HEK293 (cell line): ENCODE measurements around the gene CTNNA2.

ENCODE experiments used
- CTCF ChIA-PET: fragments of 350-600 bp; formaldehyde crosslinking; extraction: SDS; loops from one replicate; lab custom pipeline; 2021; ENCODE audit warnings: antibody characterized with exemption; lab: Yijun Ruan, JAX
- POLR2A ChIA-PET: fragments of 300-600 bp; formaldehyde crosslinking; extraction: SDS; loops from one replicate; lab custom pipeline; 2020; ENCODE audit warnings: antibody characterized with exemption, inconsistent platforms; lab: Yijun Ruan, JAX
- H3K27ac ChIP-seq: fragments of 200-500 bp; sonication (Bioruptor generic); 2 replicates; pipeline ENCODE4 v1.5.1; 2014; ENCODE audit warnings: low read depth, low read length, control low read depth, inconsistent platforms; ENCODE audit errors: extremely low read depth
- H3K36me3 ChIP-seq, 2 experiments: fragments of 200-500 bp in 1 of 2; sonication (Bioruptor generic) in 1 of 2; 1 replicate in 1 of 2; 2 replicates in 1 of 2; pipeline ENCODE4 v1.5.1; 2014 to 2017; ENCODE audit warnings: inconsistent platforms in 2 of 2, low read length in 2 of 2; ENCODE audit not compliant: control insufficient read depth in 2 of 2, insufficient read depth in 1 of 2
- H3K4me1 ChIP-seq: fragments of 200-500 bp; sonication (Bioruptor generic); 2 replicates; pipeline ENCODE4 v1.5.1; 2014; ENCODE audit warnings: mild to moderate bottlenecking, low read length, inconsistent platforms; ENCODE audit not compliant: control insufficient read depth, insufficient read depth
- H3K4me3 ChIP-seq: 2 replicates; pipeline ENCODE4 v1.5.1; 2011; ENCODE audit warnings: low read depth, mild to moderate bottlenecking, control low read depth, low read length, moderate library complexity
- H3K9me3 ChIP-seq: fragments of 200-500 bp; sonication (Bioruptor generic); 2 replicates; pipeline ENCODE4 v1.5.1; 2014; ENCODE audit warnings: low read depth, low read length, inconsistent platforms; ENCODE audit not compliant: control insufficient read depth, insufficient read depth
- SETDB1 ChIP-seq: IDR thresholded peaks from one replicate; pipeline ENCODE4 v1.6.1; 2017; ENCODE audit warnings: mild to moderate bottlenecking, low read length, moderate library complexity, mixed read lengths; ENCODE audit not compliant: insufficient read length
- ZBTB1 ChIP-seq: fragments of 450-650 bp; formaldehyde crosslinking; IDR thresholded peaks from 2 replicates; pipeline ENCODE4 v1.5.1; 2016; ENCODE audit warnings: missing biosample characterization, missing genetic modification characterization
- ZFP37 ChIP-seq: fragments of 450-650 bp; formaldehyde crosslinking; IDR thresholded peaks from 2 replicates; pipeline ENCODE4 v1.5.1; 2016; ENCODE audit warnings: missing biosample characterization, missing genetic modification characterization
- ZNF37A ChIP-seq: fragments of 450-650 bp; IDR thresholded peaks from 2 replicates; pipeline ENCODE4 v1.5.1; 2018; ENCODE audit warnings: missing biosample characterization, missing genetic modification characterization
- ZNF394 ChIP-seq: fragments of 450-650 bp; formaldehyde crosslinking; IDR thresholded peaks from 2 replicates; pipeline ENCODE4 v1.5.1; 2016; ENCODE audit warnings: missing biosample characterization, missing genetic modification characterization, mild to moderate bottlenecking, moderate library complexity, borderline replicate concordance
- ZNF416 ChIP-seq: fragments of 450-650 bp; formaldehyde crosslinking; IDR thresholded peaks from 2 replicates; pipeline ENCODE4 v1.5.1; 2016; ENCODE audit warnings: missing biosample characterization, missing genetic modification characterization
- ZNF600 ChIP-seq: fragments of 450-650 bp; formaldehyde crosslinking; IDR thresholded peaks from 2 replicates; pipeline ENCODE4 v1.5.1; 2016; ENCODE audit warnings: missing biosample characterization, missing genetic modification characterization
- ZNF610 ChIP-seq: fragments of 450-650 bp; formaldehyde crosslinking; IDR thresholded peaks from 2 replicates; pipeline ENCODE4 v1.5.1; 2016; ENCODE audit warnings: missing biosample characterization, missing genetic modification characterization, borderline replicate concordance
- ZNF626 ChIP-seq: fragments of 450-650 bp; sonication (Bioruptor Pico); formaldehyde crosslinking; IDR thresholded peaks from 2 replicates; pipeline ENCODE4 v1.5.1; 2018; ENCODE audit warnings: missing biosample characterization, missing genetic modification characterization, inconsistent platforms
- ZNF664 ChIP-seq: fragments of 450-650 bp; formaldehyde crosslinking; IDR thresholded peaks from 2 replicates; pipeline ENCODE4 v1.5.1; 2016; ENCODE audit warnings: missing biosample characterization, missing genetic modification characterization
- ZNF707 ChIP-seq: fragments of 450-650 bp; formaldehyde crosslinking; IDR thresholded peaks from 2 replicates; pipeline ENCODE4 v1.5.1; 2016; ENCODE audit warnings: missing biosample characterization, missing genetic modification characterization
- ZNF768 ChIP-seq: fragments of 450-650 bp; formaldehyde crosslinking; IDR thresholded peaks from 2 replicates; pipeline ENCODE4 v1.5.1; 2018; ENCODE audit warnings: missing biosample characterization, mild to moderate bottlenecking, missing genetic modification characterization
- TF ChIP-seq, protein P1 (sequence below): fragments of 450-650 bp; formaldehyde crosslinking; IDR thresholded peaks from 2 replicates; pipeline ENCODE4 v1.5.1; 2017; ENCODE audit warnings: missing biosample characterization, missing genetic modification characterization
- TF ChIP-seq, protein P2 (sequence below): fragments of 450-650 bp; formaldehyde crosslinking; IDR thresholded peaks from 2 replicates; pipeline ENCODE4 v1.5.1; 2017; ENCODE audit warnings: missing biosample characterization, missing genetic modification characterization
- TF ChIP-seq, protein P3 (sequence below): IDR thresholded peaks from 2 replicates; pipeline ENCODE4 v1.6.1; 2011; ENCODE audit warnings: mild to moderate bottlenecking, low read depth, low read length, borderline replicate concordance
- TF ChIP-seq, protein P4 (sequence below): fragments of 450-650 bp; formaldehyde crosslinking; IDR thresholded peaks from 2 replicates; pipeline ENCODE4 v1.5.1; 2017; ENCODE audit warnings: missing biosample characterization, missing genetic modification characterization
- TF ChIP-seq, protein P5 (sequence below): fragments of 450-650 bp; formaldehyde crosslinking; IDR thresholded peaks from 2 replicates; pipeline ENCODE4 v1.5.1; 2016; ENCODE audit warnings: missing biosample characterization, missing genetic modification characterization
- TF ChIP-seq, protein P6 (sequence below): fragments of 450-650 bp; formaldehyde crosslinking; IDR thresholded peaks from 2 replicates; pipeline ENCODE4 v1.5.1; 2016; ENCODE audit warnings: missing biosample characterization, missing genetic modification characterization
- TF ChIP-seq, protein P7 (sequence below): fragments of 450-650 bp; formaldehyde crosslinking; IDR thresholded peaks from 2 replicates; pipeline ENCODE4 v1.5.1; 2016; ENCODE audit warnings: missing biosample characterization, missing genetic modification characterization
- TF ChIP-seq, protein P8 (sequence below): sonication (generic); formaldehyde crosslinking; IDR thresholded peaks from 2 replicates; pipeline ENCODE4 v1.8.1; 2022; ENCODE audit warnings: mild to moderate bottlenecking, moderate library complexity, missing genetic modification reagents

Gene CTNNA2

DNA sequence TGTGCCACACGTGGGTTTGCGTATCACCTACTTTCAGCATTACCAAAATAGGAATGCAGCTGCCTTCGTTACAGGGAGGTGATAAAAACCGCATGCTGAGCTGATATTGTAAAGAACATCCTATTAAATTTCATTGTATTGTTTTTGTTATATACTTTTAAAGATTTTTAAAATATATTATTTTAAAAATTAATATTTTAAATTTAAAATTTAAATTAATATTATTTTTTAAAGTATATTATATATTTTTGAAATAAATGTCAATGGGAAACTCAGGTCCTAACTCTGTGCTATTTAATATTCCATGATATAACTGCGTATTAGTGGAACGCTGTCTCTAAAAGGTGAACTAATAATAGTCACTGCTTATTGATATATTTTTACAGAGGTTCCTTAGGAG lies 51.2 kb downstream of the CTNNA2 start:
- Histone ChIP-seq H3K4me1 (no peaks in the 10 kb centered on the region), H3K36me3 (no peaks in the 10 kb centered on the region), H3K27ac (no peak overlapping the region), H3K4me3 (no peak overlapping the region), H3K9me3 (no peaks in the 10 kb centered on the region)
- ChIA-PET POLR2A (no interaction called here), CTCF (no interaction called here)
- TF ChIP-seq, protein P1, sequence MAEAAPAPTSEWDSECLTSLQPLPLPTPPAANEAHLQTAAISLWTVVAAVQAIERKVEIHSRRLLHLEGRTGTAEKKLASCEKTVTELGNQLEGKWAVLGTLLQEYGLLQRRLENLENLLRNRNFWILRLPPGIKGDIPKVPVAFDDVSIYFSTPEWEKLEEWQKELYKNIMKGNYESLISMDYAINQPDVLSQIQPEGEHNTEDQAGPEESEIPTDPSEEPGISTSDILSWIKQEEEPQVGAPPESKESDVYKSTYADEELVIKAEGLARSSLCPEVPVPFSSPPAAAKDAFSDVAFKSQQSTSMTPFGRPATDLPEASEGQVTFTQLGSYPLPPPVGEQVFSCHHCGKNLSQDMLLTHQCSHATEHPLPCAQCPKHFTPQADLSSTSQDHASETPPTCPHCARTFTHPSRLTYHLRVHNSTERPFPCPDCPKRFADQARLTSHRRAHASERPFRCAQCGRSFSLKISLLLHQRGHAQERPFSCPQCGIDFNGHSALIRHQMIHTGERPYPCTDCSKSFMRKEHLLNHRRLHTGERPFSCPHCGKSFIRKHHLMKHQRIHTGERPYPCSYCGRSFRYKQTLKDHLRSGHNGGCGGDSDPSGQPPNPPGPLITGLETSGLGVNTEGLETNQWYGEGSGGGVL (tag by site-specific recombination): no peak
- TF ChIP-seq, protein P2, sequence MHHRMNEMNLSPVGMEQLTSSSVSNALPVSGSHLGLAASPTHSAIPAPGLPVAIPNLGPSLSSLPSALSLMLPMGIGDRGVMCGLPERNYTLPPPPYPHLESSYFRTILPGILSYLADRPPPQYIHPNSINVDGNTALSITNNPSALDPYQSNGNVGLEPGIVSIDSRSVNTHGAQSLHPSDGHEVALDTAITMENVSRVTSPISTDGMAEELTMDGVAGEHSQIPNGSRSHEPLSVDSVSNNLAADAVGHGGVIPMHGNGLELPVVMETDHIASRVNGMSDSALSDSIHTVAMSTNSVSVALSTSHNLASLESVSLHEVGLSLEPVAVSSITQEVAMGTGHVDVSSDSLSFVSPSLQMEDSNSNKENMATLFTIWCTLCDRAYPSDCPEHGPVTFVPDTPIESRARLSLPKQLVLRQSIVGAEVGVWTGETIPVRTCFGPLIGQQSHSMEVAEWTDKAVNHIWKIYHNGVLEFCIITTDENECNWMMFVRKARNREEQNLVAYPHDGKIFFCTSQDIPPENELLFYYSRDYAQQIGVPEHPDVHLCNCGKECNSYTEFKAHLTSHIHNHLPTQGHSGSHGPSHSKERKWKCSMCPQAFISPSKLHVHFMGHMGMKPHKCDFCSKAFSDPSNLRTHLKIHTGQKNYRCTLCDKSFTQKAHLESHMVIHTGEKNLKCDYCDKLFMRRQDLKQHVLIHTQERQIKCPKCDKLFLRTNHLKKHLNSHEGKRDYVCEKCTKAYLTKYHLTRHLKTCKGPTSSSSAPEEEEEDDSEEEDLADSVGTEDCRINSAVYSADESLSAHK (tag by site-specific recombination): no peak
- TF ChIP-seq ZNF707 (tag by site-specific recombination): no peak
- TF ChIP-seq, protein P3, sequence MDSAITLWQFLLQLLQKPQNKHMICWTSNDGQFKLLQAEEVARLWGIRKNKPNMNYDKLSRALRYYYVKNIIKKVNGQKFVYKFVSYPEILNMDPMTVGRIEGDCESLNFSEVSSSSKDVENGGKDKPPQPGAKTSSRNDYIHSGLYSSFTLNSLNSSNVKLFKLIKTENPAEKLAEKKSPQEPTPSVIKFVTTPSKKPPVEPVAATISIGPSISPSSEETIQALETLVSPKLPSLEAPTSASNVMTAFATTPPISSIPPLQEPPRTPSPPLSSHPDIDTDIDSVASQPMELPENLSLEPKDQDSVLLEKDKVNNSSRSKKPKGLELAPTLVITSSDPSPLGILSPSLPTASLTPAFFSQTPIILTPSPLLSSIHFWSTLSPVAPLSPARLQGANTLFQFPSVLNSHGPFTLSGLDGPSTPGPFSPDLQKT: no peak
- TF ChIP-seq, protein P4, sequence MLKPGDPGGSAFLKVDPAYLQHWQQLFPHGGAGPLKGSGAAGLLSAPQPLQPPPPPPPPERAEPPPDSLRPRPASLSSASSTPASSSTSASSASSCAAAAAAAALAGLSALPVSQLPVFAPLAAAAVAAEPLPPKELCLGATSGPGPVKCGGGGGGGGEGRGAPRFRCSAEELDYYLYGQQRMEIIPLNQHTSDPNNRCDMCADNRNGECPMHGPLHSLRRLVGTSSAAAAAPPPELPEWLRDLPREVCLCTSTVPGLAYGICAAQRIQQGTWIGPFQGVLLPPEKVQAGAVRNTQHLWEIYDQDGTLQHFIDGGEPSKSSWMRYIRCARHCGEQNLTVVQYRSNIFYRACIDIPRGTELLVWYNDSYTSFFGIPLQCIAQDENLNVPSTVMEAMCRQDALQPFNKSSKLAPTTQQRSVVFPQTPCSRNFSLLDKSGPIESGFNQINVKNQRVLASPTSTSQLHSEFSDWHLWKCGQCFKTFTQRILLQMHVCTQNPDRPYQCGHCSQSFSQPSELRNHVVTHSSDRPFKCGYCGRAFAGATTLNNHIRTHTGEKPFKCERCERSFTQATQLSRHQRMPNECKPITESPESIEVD (tag by site-specific recombination): no peak
- TF ChIP-seq, protein P5, sequence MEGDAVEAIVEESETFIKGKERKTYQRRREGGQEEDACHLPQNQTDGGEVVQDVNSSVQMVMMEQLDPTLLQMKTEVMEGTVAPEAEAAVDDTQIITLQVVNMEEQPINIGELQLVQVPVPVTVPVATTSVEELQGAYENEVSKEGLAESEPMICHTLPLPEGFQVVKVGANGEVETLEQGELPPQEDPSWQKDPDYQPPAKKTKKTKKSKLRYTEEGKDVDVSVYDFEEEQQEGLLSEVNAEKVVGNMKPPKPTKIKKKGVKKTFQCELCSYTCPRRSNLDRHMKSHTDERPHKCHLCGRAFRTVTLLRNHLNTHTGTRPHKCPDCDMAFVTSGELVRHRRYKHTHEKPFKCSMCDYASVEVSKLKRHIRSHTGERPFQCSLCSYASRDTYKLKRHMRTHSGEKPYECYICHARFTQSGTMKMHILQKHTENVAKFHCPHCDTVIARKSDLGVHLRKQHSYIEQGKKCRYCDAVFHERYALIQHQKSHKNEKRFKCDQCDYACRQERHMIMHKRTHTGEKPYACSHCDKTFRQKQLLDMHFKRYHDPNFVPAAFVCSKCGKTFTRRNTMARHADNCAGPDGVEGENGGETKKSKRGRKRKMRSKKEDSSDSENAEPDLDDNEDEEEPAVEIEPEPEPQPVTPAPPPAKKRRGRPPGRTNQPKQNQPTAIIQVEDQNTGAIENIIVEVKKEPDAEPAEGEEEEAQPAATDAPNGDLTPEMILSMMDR: no peak
- TF ChIP-seq, protein P6, sequence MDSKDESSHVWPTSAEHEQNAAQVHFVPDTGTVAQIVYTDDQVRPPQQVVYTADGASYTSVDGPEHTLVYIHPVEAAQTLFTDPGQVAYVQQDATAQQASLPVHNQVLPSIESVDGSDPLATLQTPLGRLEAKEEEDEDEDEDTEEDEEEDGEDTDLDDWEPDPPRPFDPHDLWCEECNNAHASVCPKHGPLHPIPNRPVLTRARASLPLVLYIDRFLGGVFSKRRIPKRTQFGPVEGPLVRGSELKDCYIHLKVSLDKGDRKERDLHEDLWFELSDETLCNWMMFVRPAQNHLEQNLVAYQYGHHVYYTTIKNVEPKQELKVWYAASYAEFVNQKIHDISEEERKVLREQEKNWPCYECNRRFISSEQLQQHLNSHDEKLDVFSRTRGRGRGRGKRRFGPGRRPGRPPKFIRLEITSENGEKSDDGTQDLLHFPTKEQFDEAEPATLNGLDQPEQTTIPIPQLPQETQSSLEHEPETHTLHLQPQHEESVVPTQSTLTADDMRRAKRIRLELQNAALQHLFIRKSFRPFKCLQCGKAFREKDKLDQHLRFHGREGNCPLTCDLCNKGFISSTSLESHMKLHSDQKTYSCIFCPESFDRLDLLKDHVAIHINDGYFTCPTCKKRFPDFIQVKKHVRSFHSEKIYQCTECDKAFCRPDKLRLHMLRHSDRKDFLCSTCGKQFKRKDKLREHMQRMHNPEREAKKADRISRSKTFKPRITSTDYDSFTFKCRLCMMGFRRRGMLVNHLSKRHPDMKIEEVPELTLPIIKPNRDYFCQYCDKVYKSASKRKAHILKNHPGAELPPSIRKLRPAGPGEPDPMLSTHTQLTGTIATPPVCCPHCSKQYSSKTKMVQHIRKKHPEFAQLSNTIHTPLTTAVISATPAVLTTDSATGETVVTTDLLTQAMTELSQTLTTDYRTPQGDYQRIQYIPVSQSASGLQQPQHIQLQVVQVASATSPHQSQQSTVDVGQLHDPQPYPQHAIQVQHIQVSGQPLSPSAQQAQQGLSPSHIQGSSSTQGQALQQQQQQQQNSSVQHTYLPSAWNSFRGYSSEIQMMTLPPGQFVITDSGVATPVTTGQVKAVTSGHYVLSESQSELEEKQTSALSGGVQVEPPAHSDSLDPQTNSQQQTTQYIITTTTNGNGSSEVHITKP (tag by site-specific recombination): no peak
- TF ChIP-seq SETDB1: no peak
- TF ChIP-seq ZNF610 (tag by site-specific recombination): no peak
- no peak for TF ChIP-seq ZNF394 (tag by site-specific recombination)
- TF ChIP-seq ZNF768 (tag by site-specific recombination): no peak
- TF ChIP-seq, protein P7, sequence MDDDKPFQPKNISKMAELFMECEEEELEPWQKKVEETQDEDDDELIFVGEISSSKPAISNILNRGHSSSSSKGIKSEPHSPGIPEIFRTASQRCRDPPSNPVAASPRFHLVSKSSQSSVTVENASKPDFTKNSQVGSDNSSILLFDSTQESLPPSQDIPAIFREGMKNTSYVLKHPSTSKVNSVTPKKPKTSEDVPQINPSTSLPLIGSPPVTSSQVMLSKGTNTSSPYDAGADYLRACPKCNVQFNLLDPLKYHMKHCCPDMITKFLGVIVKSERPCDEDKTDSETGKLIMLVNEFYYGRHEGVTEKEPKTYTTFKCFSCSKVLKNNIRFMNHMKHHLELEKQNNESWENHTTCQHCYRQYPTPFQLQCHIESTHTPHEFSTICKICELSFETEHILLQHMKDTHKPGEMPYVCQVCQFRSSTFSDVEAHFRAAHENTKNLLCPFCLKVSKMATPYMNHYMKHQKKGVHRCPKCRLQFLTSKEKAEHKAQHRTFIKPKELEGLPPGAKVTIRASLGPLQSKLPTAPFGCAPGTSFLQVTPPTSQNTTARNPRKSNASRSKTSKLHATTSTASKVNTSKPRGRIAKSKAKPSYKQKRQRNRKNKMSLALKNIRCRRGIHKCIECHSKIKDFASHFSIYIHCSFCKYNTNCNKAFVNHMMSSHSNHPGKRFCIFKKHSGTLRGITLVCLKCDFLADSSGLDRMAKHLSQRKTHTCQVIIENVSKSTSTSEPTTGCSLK (tag by site-specific recombination): no peak
- TF ChIP-seq ZBTB1 (tag by site-specific recombination): no peak
- no peak for TF ChIP-seq ZNF626 (tag by site-specific recombination)
- TF ChIP-seq ZNF664 (tag by site-specific recombination): no peak
- TF ChIP-seq ZFP37 (tag by site-specific recombination): no peak
- TF ChIP-seq, protein P8, sequence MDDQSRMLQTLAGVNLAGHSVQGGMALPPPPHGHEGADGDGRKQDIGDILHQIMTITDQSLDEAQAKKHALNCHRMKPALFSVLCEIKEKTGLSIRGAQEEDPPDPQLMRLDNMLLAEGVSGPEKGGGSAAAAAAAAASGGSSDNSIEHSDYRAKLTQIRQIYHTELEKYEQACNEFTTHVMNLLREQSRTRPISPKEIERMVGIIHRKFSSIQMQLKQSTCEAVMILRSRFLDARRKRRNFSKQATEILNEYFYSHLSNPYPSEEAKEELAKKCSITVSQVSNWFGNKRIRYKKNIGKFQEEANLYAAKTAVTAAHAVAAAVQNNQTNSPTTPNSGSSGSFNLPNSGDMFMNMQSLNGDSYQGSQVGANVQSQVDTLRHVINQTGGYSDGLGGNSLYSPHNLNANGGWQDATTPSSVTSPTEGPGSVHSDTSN (CRISPR knock-in tag): no peak
- no peak for TF ChIP-seq ZNF37A (tag by site-specific recombination)
- TF ChIP-seq ZNF600 (tag by site-specific recombination): no peak
- TF ChIP-seq ZNF416 (tag by site-specific recombination): no peak
